Endometrium (tissue), 2 donors: ENCODE data around the gene PLCXD1.

Experiments
- FAIRE-seq: peaks from 2 replicates; lab custom pipeline; 2012; peaks lifted over from hg19 to GRCh38; lab: Jason Lieb, UNC
- donor health status: control.
- donor health status: control.

The PLCXD1 gene

DNA sequence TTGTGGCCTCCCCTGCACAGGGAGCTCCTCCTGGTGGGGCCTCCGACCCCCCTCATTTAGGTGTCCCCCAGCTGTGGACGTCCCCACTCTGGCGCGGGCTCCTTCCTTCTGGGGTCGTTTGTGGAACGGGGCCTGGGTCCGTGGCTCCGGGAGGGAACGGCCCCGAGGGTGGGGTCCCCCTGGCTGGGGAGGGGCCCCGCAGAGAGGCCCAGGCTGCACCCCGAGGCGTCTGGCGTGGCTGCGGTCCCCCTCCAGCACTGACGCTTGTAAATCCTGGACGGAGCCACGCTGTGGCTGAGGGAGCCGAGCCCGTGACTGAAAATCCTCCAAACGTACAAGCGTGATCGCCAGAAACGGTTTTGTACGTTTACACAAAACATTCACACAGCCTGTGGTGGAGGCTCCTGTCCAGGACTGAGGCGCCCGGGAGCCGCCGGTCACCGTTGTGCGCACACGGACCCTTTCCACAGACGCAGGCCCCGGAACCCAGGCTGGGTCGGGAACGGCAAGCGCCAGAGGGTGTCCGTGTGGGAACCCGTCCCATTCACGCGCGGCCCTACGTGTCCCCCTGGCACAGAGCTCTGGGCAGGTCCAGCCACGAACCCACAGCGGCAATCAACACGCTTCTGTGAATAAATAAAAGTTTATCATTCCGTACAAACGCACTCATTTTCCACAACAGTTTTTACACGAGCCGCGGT is 52.6 kb downstream of the PLCXD1 start:
- no peak for FAIRE-seq

DNA sequence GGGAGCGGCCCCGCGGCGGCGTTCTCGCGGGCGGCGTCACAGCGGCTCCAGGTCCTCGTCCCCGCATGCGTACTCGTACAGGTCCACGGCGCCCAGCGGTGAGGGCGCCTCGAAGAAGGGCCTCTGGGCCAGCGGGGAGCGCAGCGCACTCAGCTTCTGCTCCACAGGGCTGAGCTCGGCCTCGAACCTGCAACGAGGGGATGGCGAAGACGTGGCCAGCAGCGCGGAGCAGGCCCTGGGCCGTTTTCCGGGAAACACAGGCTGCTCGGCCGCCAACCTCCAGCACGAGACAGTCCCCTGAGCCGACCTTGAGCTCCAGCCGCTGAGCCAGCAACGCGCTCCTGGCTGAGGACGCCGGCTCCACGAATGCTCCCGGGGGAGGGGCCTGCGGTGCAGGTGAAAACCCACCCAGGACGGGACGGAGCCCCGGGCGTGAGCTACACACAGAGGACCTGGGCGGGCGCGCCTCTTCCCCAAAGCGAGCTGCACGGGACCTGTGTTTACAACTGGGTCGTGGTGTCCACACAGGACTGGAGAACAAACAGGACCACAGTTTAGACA is 53.2 kb downstream of the PLCXD1 start:
- FAIRE-seq: no peak

DNA sequence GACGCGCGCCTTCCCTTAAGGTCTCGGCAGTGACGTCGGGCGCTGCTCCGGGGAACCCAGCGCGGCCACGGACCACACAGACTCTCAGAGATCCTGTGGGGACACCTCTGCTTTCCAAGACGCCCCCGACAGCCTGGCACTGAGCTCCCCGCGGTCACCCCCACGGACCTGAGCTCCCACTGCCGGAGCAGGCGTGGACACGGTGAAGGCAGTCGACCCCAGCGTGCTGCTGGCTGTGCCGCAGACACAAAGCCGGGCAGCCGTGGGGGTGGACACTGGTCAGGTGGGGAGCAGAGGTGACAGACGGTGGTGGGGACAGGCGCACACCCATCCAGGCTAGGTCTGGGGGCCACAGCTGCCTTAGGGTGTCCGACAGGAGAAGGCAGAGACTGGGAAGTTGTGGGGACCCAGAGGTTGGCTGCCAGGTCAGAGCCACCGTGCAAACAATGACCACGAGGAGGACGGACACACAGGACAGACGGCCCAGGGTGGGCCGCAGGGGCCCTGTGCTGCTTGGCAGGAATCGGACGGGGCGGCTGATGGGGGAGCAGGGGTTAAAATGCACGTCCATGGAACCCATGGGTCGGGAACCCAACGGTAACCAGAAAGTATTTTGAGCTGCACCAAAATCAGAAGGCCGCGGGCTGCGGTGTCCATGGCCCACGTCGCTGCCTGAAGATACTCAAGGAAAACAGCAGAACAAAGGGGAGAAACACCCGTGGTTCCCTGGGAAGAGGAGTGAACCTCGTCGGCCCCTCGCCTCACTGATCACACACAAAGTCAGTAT is 54.0 kb downstream of the PLCXD1 start:
- FAIRE-seq: no peak

DNA sequence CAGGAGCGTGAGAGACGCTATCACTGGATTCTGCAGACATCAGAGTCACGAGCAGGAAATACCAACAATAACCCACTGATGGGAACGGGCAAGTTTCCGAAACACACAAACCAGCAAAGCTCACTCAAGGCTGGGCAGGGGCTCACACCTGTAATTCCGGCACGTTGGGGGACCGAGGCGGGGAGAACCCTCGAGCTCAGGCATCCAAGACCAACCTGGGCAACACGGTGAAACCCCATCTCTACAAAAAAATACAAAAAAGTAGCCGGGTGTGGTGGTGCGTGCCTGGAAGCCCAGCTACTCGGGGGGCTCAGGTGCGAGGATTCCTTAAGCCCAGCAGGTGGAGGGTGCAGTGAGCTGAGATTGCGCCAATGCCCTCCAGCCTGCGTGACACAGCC is 54.6 kb downstream of the PLCXD1 start:
- no peak for FAIRE-seq

DNA sequence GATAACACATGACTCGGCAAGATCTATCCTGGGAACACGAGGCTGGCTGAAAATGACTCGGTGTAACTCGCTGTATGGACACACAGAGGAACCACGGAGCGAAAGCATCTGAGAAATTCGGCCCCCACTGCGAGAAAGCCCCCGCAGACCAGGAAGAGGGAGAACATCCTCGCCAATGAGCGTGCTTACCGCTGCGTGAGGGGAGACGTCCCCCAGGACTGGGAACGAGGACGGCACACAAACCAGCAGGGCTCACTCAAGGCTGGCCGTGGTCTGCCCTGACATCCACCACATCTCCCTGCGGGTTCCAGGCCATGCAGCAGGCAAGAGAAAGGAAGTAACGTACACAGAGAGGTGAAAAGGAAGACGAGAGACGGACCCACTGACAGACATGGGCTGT is 55.0 kb downstream of the PLCXD1 start:
- FAIRE-seq: no peak

DNA sequence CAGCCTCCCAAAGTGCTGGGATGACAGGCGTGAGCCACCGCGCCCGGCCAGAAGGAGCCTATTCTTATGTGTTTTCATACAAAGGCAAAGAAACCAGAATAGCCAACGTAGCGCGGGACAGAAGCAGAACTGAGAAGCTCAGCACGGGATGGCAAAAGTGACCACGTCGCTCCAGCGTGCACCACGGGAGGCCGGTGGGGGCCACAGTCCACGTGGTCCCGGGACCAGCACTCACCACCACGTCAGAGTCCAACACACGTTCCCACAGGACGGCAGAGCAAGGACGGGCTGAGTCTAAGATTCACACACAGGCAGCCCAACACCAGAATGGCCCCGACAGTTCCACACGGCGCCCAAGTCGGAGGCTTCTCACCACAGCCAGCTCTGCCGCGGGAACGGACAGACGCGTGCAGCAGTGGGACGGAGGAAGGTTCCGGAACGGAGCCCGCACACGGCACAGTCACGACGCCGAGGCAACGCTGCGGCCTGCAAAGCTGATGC is 56.2 kb downstream of the PLCXD1 start:
- FAIRE-seq: no peak

DNA sequence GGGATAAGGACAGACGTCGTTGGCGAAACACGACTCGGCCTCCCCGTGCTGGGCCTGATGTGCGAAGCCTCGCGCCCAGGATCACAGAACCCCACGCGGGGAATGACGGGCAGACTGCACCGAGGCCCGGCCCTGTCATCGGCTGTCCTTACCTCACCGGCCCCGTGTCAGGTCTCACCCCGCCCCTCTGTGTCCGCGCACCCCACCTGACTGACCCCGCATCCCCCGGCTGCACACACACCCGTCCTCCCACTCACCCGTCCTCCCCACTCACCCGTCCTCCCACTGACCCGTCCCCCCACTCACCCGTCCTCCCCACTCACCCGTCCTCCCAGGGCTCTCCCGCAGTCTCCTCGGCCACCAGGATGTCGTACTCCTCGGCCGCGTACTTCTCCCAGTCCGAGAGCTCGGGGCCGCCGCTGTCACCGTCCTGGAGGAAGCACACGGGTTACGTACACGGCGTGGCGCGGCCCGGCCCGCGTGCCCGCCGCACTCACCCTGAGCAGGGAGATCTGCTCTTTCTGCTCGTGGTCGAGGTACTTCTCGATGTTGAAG is 57.2 kb downstream of the PLCXD1 start:
- FAIRE-seq: no peak

DNA sequence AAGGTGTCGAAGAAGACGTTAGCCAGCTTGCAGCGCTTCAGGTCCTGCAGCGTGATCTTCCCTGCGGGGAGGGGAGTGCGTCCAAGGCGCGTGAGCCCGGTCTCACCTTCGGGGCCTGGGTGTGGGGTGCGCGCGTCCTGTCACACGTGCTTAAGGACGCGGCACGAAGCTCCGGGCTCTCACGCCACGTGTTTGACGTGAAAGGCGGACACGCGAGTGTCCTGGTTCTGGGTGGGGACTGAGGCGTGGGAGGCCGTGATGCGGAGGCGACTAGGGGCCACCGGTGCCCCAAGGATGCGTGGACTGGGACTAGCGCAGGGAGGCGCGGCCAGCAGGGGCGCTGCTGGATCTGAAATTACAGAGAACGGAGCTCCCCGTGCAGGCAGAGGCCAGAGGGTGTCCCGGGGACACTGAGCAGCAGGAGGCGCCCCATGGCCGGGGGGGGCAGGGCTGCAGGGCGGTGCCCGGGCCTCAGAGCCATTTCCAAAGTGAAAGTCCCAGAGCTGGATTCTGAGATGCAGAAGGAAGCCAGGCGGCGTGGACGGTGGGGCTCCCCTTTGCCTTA is 57.7 kb downstream of the PLCXD1 start:
- FAIRE-seq: no peak

DNA sequence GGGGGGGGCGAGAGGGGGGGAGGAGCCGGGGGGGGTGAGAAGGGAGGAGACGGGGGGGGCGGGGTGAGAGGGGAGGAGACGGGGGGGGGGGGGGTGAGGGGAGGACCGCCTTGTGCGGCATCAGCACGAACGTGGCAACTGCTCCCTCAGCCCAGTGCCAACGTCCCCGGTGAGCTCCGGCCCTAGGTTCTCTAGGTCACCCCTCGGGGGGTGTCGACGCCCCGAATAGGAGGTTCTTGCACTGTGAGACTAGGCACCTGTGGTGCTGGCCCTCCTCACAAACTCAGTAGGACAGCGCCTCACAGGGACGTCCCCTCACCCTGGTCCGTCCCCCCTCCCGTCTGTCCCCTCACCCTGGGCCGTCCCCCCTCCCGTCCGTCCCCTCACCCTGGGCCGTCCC is 58.9 kb downstream of the PLCXD1 start:
- FAIRE-seq: no peak

DNA sequence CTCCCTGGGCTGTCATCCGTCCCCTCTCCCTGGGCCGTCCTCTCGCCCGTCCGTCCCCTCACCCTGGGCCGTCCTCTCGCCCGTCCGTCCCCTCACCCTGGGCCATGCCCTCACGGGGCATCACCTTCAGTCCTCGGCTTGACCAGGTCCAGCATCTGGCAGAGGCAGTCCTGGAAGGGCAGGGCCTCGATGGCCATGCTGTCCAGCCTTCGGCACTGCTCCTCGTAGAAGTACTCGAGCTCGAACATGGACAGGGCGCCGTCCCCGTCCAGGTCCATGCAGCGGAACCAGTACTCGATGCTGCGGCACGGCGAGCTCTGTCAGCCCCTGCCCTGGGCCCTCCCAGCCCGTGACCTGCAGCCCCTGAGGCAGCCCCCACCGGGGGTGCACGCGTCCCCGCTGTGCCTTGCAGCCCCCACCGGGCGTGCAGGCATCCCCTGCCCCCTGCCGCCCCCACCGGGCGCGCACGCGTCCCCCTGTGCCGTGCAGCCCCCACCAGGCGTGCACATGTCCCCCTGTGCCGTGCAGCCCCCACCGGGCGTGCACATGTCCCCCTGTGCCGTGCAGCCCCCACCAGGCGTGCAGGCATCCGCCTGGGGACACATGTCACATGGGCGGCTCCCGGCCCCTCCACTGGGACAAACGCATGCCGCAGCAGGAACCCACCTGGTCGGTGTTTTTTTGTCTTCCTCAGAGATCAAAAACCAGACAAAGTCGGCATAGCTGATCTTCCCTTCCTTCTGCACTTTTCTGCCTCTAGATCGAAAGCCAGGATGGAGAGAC is 59.7 kb downstream of the PLCXD1 start:
- FAIRE-seq: no peak

DNA sequence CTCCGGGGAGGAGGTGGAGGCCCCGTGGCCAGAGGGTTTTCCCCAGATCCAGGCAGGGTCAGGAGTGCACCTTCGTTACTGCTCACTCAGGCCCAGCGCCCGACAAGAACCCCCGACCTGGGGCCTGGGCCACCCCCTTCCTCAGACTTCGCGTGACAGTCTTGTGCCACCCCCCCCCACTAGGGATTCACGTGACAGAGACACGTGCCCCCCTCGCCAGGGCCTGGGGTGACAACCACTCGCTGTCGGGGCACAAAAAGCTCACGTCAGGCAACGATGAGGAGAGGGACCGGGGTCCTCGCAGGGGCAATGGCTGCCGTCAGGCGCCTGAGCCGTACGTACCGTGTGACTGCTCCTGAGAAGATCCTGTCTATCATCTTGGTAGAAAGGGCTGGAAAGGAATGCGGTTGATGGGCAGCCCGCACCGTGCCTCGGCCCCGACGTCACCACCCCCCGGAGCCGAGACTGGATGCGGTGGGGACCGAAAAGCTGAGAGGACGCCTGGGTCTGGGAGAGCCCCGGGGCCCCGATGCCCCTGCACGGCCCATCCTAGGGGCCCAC is 60.4 kb downstream of the PLCXD1 start:
- FAIRE-seq: no peak

DNA sequence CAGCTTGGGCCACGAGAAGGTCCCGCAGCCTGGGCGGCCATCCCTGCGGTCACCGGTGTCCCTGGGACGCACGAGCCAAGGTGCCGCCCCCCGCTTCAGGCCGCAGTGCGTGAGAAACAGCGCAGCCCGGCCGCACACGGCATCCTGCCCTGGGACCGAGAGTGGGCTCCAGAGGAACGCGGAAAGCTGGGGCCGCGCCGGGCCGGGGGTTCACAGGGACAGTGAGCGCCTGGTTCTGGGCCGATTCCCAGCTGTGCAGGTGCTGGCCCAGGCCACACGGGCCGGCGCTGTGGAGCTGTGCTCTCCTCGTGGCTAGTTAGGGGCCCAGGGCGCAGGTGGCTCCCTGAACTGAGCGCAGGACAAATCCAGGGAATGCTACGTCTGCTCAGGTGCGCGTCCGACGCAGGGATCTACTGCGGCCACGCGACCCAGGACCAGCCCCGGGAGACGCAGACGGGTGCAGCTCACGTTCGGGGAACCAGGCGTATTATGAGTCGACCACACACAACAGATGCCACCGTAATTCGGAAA is 63.3 kb downstream of the PLCXD1 start:
- no peak for FAIRE-seq

DNA sequence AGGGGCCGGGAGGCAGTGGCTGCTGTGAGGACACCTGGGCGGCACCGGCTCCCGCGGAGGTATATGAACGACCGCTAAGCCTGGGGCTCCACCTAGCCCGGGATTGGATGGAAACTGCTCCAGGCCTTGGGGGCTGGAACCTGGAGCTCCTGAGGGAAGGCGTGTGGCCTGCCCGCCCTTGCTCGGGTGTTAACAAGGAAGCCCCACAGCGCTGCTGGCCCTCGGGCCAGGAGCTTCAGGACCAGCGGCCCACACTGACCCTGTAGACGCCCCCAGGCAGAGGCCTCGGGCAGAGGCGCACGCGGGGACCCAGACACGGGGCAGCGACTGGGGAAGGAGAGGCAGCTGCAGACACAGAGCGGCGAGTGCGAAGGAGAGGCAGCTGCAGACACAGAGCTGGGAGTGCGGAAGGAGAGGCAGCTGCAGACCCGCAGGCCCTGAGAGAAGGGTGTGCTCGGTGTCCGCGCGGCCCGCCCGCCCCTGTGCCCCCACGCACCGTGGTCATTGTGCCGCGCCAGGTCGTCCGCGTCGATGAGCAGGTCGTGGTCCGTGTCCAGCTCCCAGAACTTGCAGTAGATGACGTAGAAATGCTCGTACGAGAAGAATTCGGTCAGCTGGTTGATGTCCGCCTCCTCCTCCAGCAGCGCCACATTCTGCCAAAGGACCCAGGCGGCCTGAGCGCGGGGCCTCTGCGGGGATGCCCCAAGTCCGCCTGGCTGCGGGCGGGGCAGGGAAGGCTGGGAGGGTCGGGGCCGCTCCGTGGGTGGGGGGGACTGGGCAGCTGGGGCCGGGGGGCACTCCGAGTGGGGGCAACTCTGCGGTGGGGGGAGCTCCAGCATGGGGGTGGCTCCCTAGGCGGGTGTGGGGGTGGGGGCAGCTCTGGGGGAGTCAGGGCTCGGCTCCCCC is 64.1 kb downstream of the PLCXD1 start:
- no peak for FAIRE-seq

DNA sequence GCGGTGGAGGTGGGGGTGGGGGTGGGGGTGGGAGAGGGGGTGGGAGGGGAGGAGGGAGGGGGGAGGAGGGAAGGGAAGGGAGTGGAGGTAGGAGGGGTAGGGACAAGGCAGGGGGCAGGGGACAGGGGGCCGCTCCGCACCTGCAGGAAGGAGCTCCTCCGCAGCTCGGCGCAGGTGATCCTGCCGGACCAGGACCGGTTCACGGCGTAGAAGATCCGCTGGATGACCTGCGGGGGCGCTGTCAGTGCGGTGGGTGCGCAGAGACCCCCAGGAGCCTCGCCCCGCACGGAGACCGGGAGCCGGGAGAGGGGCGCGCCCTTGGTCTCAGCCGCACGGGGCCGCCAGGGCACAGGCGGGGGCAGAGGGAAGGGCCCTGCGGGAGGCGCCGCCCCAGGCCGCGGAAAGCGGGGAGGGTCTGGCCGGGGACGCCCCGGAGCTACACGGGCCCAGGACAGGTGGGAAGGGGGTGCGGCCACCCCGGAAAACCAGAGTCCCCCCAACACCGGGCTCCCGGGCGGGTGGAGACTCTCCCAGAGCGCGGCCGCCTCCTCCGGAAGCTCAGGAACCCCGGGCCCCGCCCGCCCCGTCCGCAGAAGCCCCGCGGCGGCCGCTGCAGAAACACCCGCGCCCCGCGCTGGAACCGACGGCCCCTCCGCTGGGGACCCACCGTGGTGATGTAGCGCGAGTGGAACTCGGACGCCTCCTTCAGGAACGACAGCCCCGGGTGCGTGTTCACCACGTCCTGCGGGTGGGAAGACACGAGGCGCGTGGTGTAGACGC is 65.0 kb downstream of the PLCXD1 start:
- no peak for FAIRE-seq

DNA sequence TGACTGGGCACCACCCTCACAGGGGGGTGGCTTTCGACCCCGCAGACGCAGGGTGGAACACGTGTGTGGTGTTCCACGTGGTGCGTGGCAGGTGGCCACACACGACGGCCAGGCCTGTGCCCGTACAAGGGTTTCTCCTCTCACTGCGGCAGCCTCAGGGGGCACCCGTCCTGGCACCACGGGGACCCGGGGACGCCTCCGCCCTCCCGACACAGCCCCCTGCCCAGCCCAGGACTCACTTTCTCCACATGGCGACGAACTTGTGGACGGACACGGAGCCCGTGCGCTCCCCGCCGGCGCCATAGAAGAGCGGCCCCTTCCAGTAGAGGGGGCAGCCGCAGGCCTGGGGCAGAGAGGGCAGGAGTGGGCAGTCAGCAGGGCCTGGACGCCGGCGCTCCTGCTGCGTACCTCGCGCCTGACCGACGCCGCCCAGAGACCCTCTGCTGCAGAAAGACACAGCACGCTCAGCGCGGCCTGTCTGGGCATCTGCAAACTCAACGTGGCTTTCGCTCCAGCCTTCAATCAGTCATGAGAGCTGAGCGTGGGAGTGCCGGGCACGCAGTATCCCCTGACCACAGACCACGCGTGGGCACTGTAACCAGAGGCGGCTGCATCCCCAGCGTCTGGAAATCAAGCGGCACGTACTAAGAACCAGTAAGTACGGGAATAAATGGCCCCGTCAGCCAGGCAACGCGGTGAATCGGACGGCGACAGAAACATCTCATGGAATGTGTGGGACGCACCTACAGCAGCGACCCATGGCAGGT is 66.4 kb downstream of the PLCXD1 start:
- no peak for FAIRE-seq

DNA sequence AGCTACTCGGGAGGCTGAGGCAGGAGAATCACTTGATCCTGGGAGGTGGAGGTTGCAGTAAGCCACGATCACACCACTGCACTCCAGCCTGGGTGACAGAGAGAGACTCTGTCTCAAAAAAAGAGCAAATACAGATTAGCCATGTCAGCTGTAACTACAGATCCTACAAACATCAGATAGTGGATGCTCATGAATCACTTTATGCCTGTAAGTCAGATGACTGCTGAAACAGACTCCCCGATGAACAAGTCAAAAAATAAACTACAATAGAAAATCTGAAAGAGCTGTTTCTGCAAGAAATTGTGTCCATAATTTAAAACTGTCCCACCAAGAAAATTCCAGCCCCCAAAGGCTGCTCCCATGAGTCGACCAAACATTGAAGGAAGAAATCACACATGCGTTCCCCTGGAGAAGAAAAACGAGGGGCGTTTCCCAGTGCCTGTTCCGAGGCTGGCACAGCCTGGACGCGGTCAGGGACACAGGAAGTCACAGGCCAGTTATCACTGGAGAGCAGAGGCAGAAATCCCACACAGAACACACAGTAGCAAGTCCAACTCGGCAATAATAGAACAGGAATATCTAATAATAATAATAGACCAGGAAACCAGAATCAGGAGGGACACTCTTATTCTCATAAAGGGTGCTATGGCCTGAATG is 67.4 kb downstream of the PLCXD1 start:
- no peak for FAIRE-seq

DNA sequence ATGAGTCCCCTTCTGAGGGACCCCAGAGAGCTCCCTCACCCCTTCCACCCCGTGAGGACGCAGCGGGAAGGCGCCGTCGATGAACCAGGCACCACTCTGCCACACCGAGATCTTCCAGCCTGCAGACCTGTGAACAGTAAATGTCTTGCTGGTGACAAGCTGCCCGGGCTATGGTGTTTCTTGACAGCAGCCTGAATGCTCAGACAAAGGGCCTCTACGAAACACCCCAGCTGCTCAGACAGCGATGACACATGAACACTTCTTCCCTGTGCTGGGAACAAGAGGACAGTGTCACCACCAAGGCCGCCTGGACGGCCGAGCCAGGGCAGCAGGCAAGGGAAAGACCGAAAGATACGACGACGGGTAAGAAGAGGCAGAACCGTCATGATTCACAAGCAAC is 68.0 kb downstream of the PLCXD1 start:
- FAIRE-seq: no peak

DNA sequence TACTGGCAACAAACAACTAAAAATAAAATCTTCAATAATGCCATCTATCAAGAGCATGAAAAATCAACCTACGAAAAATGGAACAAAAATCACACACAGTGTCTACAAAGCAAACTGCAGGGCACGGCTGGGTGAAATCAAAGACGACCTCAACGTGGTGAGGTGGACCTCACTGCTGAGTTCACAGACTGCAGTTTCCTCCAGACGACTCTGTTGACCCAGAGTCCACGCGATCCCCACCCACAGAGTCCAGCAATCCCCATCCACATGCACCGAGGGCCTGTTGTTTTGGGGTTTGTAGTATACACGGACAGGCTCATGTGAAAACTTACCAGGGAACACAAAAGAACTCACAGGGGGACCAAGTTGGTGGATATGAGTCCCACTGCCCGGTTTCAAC is 68.5 kb downstream of the PLCXD1 start:
- FAIRE-seq: no peak
